ENCODE data around the gene FREM3. TPM values are rescaled to one million over a fixed set of nuclear protein-coding genes. Genes with fewer than 3 reads are reported as not detected.

The FREM3 gene
- polyA plus RNA-seq, 1 of the 3 experiments (the other 2 are of a cell fraction) = 0.03 TPM

- H3K4me1 ChIP-seq (ENCODE audit: control insufficient read depth in 1 of 2, insufficient read depth in 2 of 2, low read depth in 1 of 2, low read length in 1 of 2) = peaks cover 0 to 13% of the 10 kb centered on the region in 2 experiments; a peak in 1 of 4 replicates
- no peaks in the 10 kb centered on the region for H3K9me3 ChIP-seq
- H3K4me2 ChIP-seq = no peak overlapping the region
- H3K36me3 ChIP-seq (replicated peaks in 1 of 2; ENCODE audit: control insufficient read depth in 1 of 2, insufficient read depth in 2 of 2, low read length in 1 of 2) = no peaks in the 10 kb centered on the region
- no peak for TF ChIP-seq RCOR1 (IDR thresholded peaks at IDR 0.05; ENCODE audit: low read length)
- TF ChIP-seq, protein P1, sequence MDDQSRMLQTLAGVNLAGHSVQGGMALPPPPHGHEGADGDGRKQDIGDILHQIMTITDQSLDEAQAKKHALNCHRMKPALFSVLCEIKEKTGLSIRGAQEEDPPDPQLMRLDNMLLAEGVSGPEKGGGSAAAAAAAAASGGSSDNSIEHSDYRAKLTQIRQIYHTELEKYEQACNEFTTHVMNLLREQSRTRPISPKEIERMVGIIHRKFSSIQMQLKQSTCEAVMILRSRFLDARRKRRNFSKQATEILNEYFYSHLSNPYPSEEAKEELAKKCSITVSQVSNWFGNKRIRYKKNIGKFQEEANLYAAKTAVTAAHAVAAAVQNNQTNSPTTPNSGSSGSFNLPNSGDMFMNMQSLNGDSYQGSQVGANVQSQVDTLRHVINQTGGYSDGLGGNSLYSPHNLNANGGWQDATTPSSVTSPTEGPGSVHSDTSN (IDR thresholded peaks at IDR 0.05) = peak; percentile 17; the same call in 1 of the 2 replicates
- no peak for TF ChIP-seq GABPA (IDR thresholded peaks at IDR 0.05; ENCODE audit: low read depth)
- peak; percentile 83 for TF ChIP-seq NFIC (IDR thresholded peaks at IDR 0.05; ENCODE audit: borderline replicate concordance)
- TF ChIP-seq MAX (IDR thresholded peaks at IDR 0.05; ENCODE audit: low read depth) = peak; percentile 76
- TF ChIP-seq YY1 (IDR thresholded peaks at IDR 0.05; ENCODE audit: low read depth) = peak; percentile 14; the same call in 1 of the 2 replicates
- peak; percentile 63 for TF ChIP-seq TCF12 (IDR thresholded peaks at IDR 0.05)
- peak; percentile 5; the same call in 1 of the 2 replicates for TF ChIP-seq FOSL2 (IDR thresholded peaks at IDR 0.05; ENCODE audit: borderline replicate concordance, low read depth)
- peak in 1 of 2 experiments; percentile 30; a peak in 1 of 4 replicates for TF ChIP-seq EP300 (IDR thresholded peaks at IDR 0.05; ENCODE audit: borderline replicate concordance in 1 of 2, low read depth in 1 of 2, low read length in 1 of 2)
- CTCF ChIA-PET = no interaction called here
- POLR2A ChIA-PET = no interaction called here
- H3F3A ChIP-seq (replicated peaks; ENCODE audit: insufficient read depth) = peaks cover 20% of the 10 kb centered on the region
- H3K27ac ChIP-seq (ENCODE audit: low read depth in 2 of 2, low read length in 1 of 2) = peak overlapping the region; percentile 60 to 79; a peak in 3 of 4 replicates
- WGBS (ENCODE audit: low lambda C conversion rate) = 13% methylated on average over 3 of the region's 3 CpGs
- H4K20me1 ChIP-seq (ENCODE audit: insufficient read depth) = no peaks in the 10 kb centered on the region
- no peak overlapping the region; the same call in 1 of the 2 replicates for H3K9ac ChIP-seq
- no peak overlapping the region for H3K4me3 ChIP-seq (ENCODE audit: low read depth in 2 of 2, low read length in 1 of 2)
- DNase-seq = no peak
- no peaks in the 10 kb centered on the region for H3K9me2 ChIP-seq
- H3K79me2 ChIP-seq (ENCODE audit: insufficient read depth) = no peaks in the 10 kb centered on the region
- H3K27me3 ChIP-seq (ENCODE audit: insufficient read depth) = no peaks in the 10 kb centered on the region
- H2AFZ ChIP-seq (ENCODE audit: low read depth) = peak overlapping the region; percentile 40; the same call in 1 of the 2 replicates
These were observed 27.7 kb upstream of the FREM3 start for GRCh38 chr4:143728166-143728565.

- no peak overlapping the region for H3K9ac ChIP-seq
- H3K79me2 ChIP-seq (ENCODE audit: insufficient read depth) = no peaks in the 10 kb centered on the region
- ChIA-PET CTCF (no interaction called here), POLR2A (no interaction called here)
- H3K9me3 ChIP-seq = no peaks in the 10 kb centered on the region
- H3F3A ChIP-seq (replicated peaks; ENCODE audit: insufficient read depth) = peaks cover 20% of the 10 kb centered on the region
- H3K36me3 ChIP-seq (replicated peaks in 1 of 2; ENCODE audit: control insufficient read depth in 1 of 2, insufficient read depth in 2 of 2, low read length in 1 of 2) = no peaks in the 10 kb centered on the region
- H3K9me2 ChIP-seq = no peaks in the 10 kb centered on the region
- H4K20me1 ChIP-seq (ENCODE audit: insufficient read depth) = no peaks in the 10 kb centered on the region
- no peak for DNase-seq
- no peak overlapping the region for H3K4me3 ChIP-seq (ENCODE audit: low read depth in 2 of 2, low read length in 1 of 2)
- 9% methylated on average over 1 of the region's 1 CpG for WGBS (ENCODE audit: low lambda C conversion rate)
- 0 out of 4 replicates have a peak overlapping the region, but pooled peaks of 1 of the 2 experiments have one; percentile 79 for H3K27ac ChIP-seq (ENCODE audit: low read depth in 2 of 2, low read length in 1 of 2)
- H3K27me3 ChIP-seq (ENCODE audit: insufficient read depth) = no peaks in the 10 kb centered on the region
- H3K4me2 ChIP-seq = no peak overlapping the region
- H2AFZ ChIP-seq (ENCODE audit: low read depth) = no peak overlapping the region
- TF ChIP-seq POLR2AphosphoS5 (IDR thresholded peaks at IDR 0.05; ENCODE audit: low read depth, low read length) (no peak), TEAD4 (IDR thresholded peaks at IDR 0.05; ENCODE audit: borderline replicate concordance, insufficient read depth) (no peak)
- TF ChIP-seq, protein P1 (IDR thresholded peaks at IDR 0.05) = no peak
- peaks cover 0 to 13% of the 10 kb centered on the region in 2 experiments; a peak in 1 of 4 replicates for H3K4me1 ChIP-seq (ENCODE audit: control insufficient read depth in 1 of 2, insufficient read depth in 2 of 2, low read depth in 1 of 2, low read length in 1 of 2)
These were observed 26.2 kb upstream of the FREM3 start for GRCh38 chr4:143726714-143727113.

All from SK-N-SH (cell line).